ENCODE measurements around the gene POLE. TPM values are rescaled to one million over a fixed set of nuclear protein-coding genes. Genes with fewer than 3 reads are reported as not detected.

The POLE gene
- total RNA-seq, 1 experiment from 2014 or later = 167 TPM

DNA sequence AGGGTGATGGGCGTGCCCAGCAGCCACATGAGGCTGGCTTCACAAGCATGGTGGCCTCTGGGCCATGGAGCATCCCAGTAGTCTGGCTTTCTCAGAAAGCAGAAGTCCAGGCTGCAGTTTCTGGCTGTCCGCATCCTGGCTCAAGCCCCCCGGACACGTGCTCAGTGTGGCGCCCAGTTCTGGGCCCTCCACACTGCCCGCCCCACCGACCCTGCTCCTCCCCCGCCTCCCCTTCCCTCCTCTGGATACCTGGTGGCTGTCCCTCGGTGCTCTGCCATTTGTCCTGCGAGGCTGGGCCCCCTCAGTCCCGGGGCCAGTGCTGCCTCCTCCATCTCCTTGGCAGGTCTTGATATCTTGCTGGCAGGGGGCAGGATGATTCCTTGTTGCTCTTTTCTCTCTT is 108.3 kb downstream of the POLE start:
- H3K36me3 Mint-ChIP-seq (ENCODE audit: insufficient read depth, unreplicated experiment) = peaks cover 28% of the 10 kb centered on the region

DNA sequence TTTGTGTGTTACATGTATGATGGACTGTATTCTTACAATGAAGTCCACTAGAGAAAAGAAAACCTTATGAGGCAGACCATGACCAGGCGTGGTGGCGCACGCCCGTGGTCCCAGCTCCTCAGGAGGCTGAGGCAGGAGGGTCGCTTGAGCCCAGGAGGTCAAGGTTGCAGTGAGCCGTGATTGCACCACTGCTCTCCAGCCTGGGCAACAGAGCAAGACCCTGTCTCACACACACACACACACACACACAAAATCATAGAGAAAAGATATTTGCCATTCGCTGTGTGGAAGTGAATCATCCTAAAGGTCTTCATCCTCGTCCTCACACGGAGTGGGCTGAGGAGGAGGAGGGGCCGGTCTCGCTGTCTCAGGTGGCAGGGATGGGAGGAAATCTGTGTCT is 109.0 kb downstream of the POLE start:
- no peaks in the 10 kb centered on the region for H3K27me3 Mint-ChIP-seq (ENCODE audit: insufficient read depth, unreplicated experiment)
- H3K4me3 Mint-ChIP-seq (ENCODE audit: unreplicated experiment) = no peak overlapping the region
- Histone ChIP-seq H3K4me1 (no peaks in the 10 kb centered on the region), H3K36me3 (ENCODE audit: control insufficient read depth, insufficient read depth, low read length) (peaks cover 2% of the 10 kb centered on the region; the same call in 1 of the 2 replicates), H3K9me3 (no peaks in the 10 kb centered on the region), H3K4me3 (ENCODE audit: low read depth, low read length) (no peak overlapping the region), H3K27me3 (replicated peaks; ENCODE audit: control insufficient read depth, insufficient read depth, low read length) (no peaks in the 10 kb centered on the region)
- DNase-seq = no peak
- TF ChIP-seq, protein P1, sequence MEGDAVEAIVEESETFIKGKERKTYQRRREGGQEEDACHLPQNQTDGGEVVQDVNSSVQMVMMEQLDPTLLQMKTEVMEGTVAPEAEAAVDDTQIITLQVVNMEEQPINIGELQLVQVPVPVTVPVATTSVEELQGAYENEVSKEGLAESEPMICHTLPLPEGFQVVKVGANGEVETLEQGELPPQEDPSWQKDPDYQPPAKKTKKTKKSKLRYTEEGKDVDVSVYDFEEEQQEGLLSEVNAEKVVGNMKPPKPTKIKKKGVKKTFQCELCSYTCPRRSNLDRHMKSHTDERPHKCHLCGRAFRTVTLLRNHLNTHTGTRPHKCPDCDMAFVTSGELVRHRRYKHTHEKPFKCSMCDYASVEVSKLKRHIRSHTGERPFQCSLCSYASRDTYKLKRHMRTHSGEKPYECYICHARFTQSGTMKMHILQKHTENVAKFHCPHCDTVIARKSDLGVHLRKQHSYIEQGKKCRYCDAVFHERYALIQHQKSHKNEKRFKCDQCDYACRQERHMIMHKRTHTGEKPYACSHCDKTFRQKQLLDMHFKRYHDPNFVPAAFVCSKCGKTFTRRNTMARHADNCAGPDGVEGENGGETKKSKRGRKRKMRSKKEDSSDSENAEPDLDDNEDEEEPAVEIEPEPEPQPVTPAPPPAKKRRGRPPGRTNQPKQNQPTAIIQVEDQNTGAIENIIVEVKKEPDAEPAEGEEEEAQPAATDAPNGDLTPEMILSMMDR (IDR thresholded peaks at IDR 0.05; ENCODE audit: insufficient read depth in 1 of 2, low read depth in 1 of 2, low read length in 1 of 2, severe bottlenecking in 1 of 2, unreplicated experiment in 1 of 2) = no peak
- ChIA-PET CTCF (no interaction called here), POLR2A (no interaction called here)
- peaks cover 26% of the 10 kb centered on the region for H3K36me3 Mint-ChIP-seq (ENCODE audit: insufficient read depth, unreplicated experiment)
- intact Hi-C loops (cut with micrococcal nuclease; ENCODE audit: unreplicated experiment) = no loop called here
- BruUV-seq (replicated peaks) = no TSS peak
- H3K9me3 Mint-ChIP-seq (ENCODE audit: unreplicated experiment) = no peaks in the 10 kb centered on the region
- H3K27ac Mint-ChIP-seq (ENCODE audit: unreplicated experiment) = no peak overlapping the region
- no peaks in the 10 kb centered on the region for H3K4me1 Mint-ChIP-seq (ENCODE audit: low read depth, unreplicated experiment)

More for the DNA sequence above, 108.3 kb downstream of the POLE start:
- H3K27me3 ChIP-seq (replicated peaks; ENCODE audit: control insufficient read depth, insufficient read depth, low read length) = no peaks in the 10 kb centered on the region
- no peak overlapping the region for H3K4me3 ChIP-seq (ENCODE audit: low read depth, low read length)
- intact Hi-C loops (cut with micrococcal nuclease; ENCODE audit: unreplicated experiment) = no loop called here
- CTCF ChIA-PET = no interaction called here
- no peaks in the 10 kb centered on the region for H3K4me1 Mint-ChIP-seq (ENCODE audit: low read depth, unreplicated experiment)
- no peak overlapping the region for H3K27ac Mint-ChIP-seq (ENCODE audit: unreplicated experiment)
- peaks cover 2% of the 10 kb centered on the region; the same call in 1 of the 2 replicates for H3K36me3 ChIP-seq (ENCODE audit: control insufficient read depth, insufficient read depth, low read length)
- no peaks in the 10 kb centered on the region for H3K27me3 Mint-ChIP-seq (ENCODE audit: insufficient read depth, unreplicated experiment)
- H3K9me3 ChIP-seq = no peaks in the 10 kb centered on the region
- no peak overlapping the region for H3K4me3 Mint-ChIP-seq (ENCODE audit: unreplicated experiment)
- POLR2A ChIA-PET = no interaction called here
- TF ChIP-seq, protein P1 (IDR thresholded peaks at IDR 0.05; ENCODE audit: insufficient read depth in 1 of 2, low read depth in 1 of 2, low read length in 1 of 2, severe bottlenecking in 1 of 2, unreplicated experiment in 1 of 2) = no peak
- no peak for DNase-seq
- no peaks in the 10 kb centered on the region for H3K4me1 ChIP-seq
- H3K9me3 Mint-ChIP-seq (ENCODE audit: unreplicated experiment) = no peaks in the 10 kb centered on the region
- no TSS peak for BruUV-seq (replicated peaks)

DNA sequence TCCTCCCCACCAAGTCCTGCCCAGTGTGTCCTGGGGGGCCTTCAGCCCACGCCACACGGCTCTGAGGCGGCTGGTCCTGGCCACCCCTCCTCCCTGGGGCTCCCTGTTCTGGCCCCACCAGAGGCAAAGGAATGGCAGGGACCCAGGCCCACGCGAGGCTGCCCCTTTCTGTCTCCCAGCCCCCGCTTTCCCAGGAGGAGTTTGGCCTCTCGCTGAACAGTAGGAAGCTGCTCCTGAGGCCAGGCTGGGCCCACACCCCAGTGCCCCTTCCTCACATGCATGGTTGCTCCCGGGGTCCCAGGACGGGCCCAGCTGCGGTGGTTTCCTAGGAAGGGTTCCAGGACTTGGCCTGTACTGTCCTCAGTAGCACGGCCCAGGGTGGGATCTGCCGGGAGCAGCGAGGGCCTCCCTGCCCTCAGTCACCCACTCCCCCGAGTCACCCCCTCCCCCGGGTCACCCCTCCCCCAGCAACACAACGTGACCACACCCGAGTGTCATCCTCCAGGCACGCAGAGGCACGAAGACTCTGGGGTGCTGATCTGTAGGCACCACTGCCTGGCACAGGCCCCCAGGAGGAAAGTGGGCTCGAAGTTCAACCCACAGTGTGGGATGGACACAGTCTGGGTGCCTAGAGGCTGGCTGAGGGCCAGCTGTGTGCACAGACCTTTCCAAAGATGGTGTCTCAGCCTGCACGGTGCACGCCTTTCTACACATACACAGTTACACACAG is 109.8 kb downstream of the POLE start:
- peaks cover 26% of the 10 kb centered on the region for H3K36me3 Mint-ChIP-seq (ENCODE audit: insufficient read depth, unreplicated experiment)

More for the DNA sequence above, 109.8 kb downstream of the POLE start:
- Histone ChIP-seq H3K27me3 (replicated peaks; ENCODE audit: control insufficient read depth, insufficient read depth, low read length) (no peaks in the 10 kb centered on the region), H3K4me1 (no peaks in the 10 kb centered on the region), H3K9me3 (no peaks in the 10 kb centered on the region), H3K4me3 (ENCODE audit: low read depth, low read length) (no peak overlapping the region), H3K36me3 (ENCODE audit: control insufficient read depth, insufficient read depth, low read length) (peaks cover 2% of the 10 kb centered on the region; the same call in 1 of the 2 replicates)
- H3K27me3 Mint-ChIP-seq (ENCODE audit: insufficient read depth, unreplicated experiment) = no peaks in the 10 kb centered on the region
- no peak overlapping the region for H3K27ac Mint-ChIP-seq (ENCODE audit: unreplicated experiment)
- no peak overlapping the region for H3K4me3 Mint-ChIP-seq (ENCODE audit: unreplicated experiment)
- no TSS peak for BruUV-seq (replicated peaks)
- no peaks in the 10 kb centered on the region for H3K9me3 Mint-ChIP-seq (ENCODE audit: unreplicated experiment)
- H3K4me1 Mint-ChIP-seq (ENCODE audit: low read depth, unreplicated experiment) = no peaks in the 10 kb centered on the region
- POLR2A ChIA-PET = no interaction called here
- CTCF ChIA-PET = no interaction called here
- intact Hi-C loops (cut with micrococcal nuclease; ENCODE audit: unreplicated experiment) = no loop called here
- TF ChIP-seq, protein P1 (IDR thresholded peaks at IDR 0.05; ENCODE audit: insufficient read depth in 1 of 2, low read depth in 1 of 2, low read length in 1 of 2, severe bottlenecking in 1 of 2, unreplicated experiment in 1 of 2) = no peak
- no peak for DNase-seq

All from Caco-2 (cell line).